Astrocyte (in vitro differentiated cells and primary cell): ENCODE data around the gene UACA. TPM values are rescaled to one million over a fixed set of nuclear protein-coding genes. Genes with fewer than 3 reads are reported as not detected.

Experiments used
- DNase-seq: peaks from one replicate; pipeline ENCODE4 v3.0.0-alpha.2; 2010; ENCODE audit warnings: low read depth
- FAIRE-seq: peaks from 2 replicates; lab custom pipeline; 2011; peaks lifted over from hg19 to GRCh38; lab: Jason Lieb, UNC
- H2AFZ ChIP-seq: 2 replicates; pipeline ENCODE4 v1.6.0; 2012; ENCODE audit warnings: low read depth, low read length, inconsistent platforms
- H3K27ac ChIP-seq: 2 replicates; pipeline ENCODE4 v1.5.1; 2011; ENCODE audit warnings: low read depth, low read length, inconsistent platforms
- H3K27me3 ChIP-seq: 2 replicates; pipeline ENCODE4 v1.6.0; 2011; ENCODE audit warnings: low read length, inconsistent platforms; ENCODE audit not compliant: insufficient read depth
- H3K36me3 ChIP-seq: 2 replicates; pipeline ENCODE4 v1.5.1; 2011; ENCODE audit warnings: low read length, inconsistent platforms; ENCODE audit not compliant: insufficient read depth
- H3K4me1 ChIP-seq: 2 replicates; pipeline ENCODE4 v1.5.1; 2011; ENCODE audit warnings: low read length, inconsistent platforms; ENCODE audit not compliant: insufficient read depth
- H3K4me2 ChIP-seq: 2 replicates; pipeline ENCODE4 v1.6.0; 2012; ENCODE audit warnings: low read length, inconsistent platforms
- H3K4me3 ChIP-seq: 2 replicates; pipeline ENCODE4 v1.5.1; 2011; ENCODE audit warnings: low read depth, mild to moderate bottlenecking, low read length, inconsistent platforms; ENCODE audit not compliant: insufficient read depth
- H3K79me2 ChIP-seq: 2 replicates; pipeline ENCODE4 v1.6.0; 2012; ENCODE audit warnings: mild to moderate bottlenecking, low read length, inconsistent platforms; ENCODE audit not compliant: insufficient read depth
- H3K9ac ChIP-seq: 2 replicates; pipeline ENCODE4 v1.6.0; 2012; ENCODE audit warnings: mild to moderate bottlenecking, low read length, inconsistent platforms
- H3K9me3 ChIP-seq: 2 replicates; pipeline ENCODE4 v1.5.1; 2012; ENCODE audit warnings: low read depth, mild to moderate bottlenecking, low read length, inconsistent platforms; ENCODE audit not compliant: insufficient read depth
- H4K20me1 ChIP-seq: 2 replicates; pipeline ENCODE4 v1.6.0; 2012; ENCODE audit warnings: low read length, inconsistent platforms; ENCODE audit not compliant: insufficient read depth
- H3K27ac Mint-ChIP-seq: one replicate; pipeline ENCODE4 v1.8.0; 2021; ENCODE audit warnings: mild to moderate bottlenecking, mixed read lengths; ENCODE audit not compliant: unreplicated experiment
- H3K27me3 Mint-ChIP-seq: one replicate; pipeline ENCODE4 v1.8.0; 2021; ENCODE audit warnings: low read depth, mixed read lengths; ENCODE audit not compliant: unreplicated experiment
- H3K36me3 Mint-ChIP-seq: one replicate; pipeline ENCODE4 v1.8.0; 2021; ENCODE audit warnings: low read depth, mixed read lengths; ENCODE audit not compliant: unreplicated experiment
- H3K4me1 Mint-ChIP-seq: one replicate; pipeline ENCODE4 v1.8.0; 2021; ENCODE audit warnings: low read depth, mixed read lengths; ENCODE audit not compliant: unreplicated experiment
- H3K4me3 Mint-ChIP-seq: one replicate; pipeline ENCODE4 v1.8.0; 2021; ENCODE audit warnings: mild to moderate bottlenecking, moderate library complexity, mixed read lengths; ENCODE audit not compliant: unreplicated experiment
- H3K9me3 Mint-ChIP-seq: one replicate; pipeline ENCODE4 v1.8.0; 2021; ENCODE audit warnings: mild to moderate bottlenecking, mixed read lengths; ENCODE audit not compliant: unreplicated experiment
- CTCF ChIP-seq: IDR thresholded peaks from 2 replicates; pipeline ENCODE4 v1.5.1; 2011; ENCODE audit warnings: low read depth, mild to moderate bottlenecking, inconsistent platforms, low read length, moderate library complexity; ENCODE audit not compliant: insufficient read depth
- EZH2 ChIP-seq: IDR thresholded peaks from 2 replicates; pipeline ENCODE4 v1.6.1; 2012; ENCODE audit warnings: mild to moderate bottlenecking, low read length, inconsistent platforms; ENCODE audit not compliant: insufficient read depth
- total RNA-seq: library from RNA; stranded (reverse); gene quantifications from 2 replicates; pipeline ENCODE4 v1.2.1, GENCODE V29; 2021

Gene UACA
- total RNA-seq, 1 donor from 2014 or later, result 168 TPM

DNA sequence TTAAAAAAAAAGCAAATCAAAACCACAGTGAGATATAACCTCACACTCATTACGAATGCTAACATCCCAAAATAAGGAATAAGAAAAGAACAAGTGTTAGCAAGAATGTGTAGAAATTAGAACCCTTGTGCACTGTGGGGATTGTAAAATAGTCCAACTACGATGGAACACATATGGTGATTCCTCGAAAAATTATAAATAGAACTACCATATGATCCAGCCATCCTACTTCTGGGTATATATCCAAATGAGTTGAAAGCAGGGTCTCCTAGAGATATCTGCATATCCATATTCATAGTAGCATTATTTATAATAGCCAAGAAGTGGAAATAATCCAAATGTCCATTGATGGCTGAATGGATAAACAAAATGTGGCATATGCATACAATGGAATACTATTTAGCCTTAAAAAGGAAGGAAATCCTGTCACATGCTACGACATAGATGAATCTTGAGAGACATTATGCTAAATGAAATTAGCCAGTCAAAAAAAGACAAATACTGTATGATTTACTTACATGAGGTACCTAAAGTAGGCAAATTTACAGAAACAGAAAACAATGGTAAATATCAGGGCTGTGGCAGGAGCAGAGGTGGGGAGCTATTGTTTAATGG is 55.6 kb downstream of the UACA start:
- Mint-ChIP-seq H3K27me3 (no peaks in the 10 kb centered on the region), H3K4me3 (no peak overlapping the region), H3K4me1 (peaks cover 55% of the 10 kb centered on the region), H3K9me3 (no peaks in the 10 kb centered on the region), H3K27ac (no peak overlapping the region), H3K36me3 (peaks cover 4% of the 10 kb centered on the region)
- H3K79me2 ChIP-seq, result peaks cover 99% of the 10 kb centered on the region
- no peaks in the 10 kb centered on the region for H3K27me3 ChIP-seq
- H4K20me1 ChIP-seq, result peaks cover 13% of the 10 kb centered on the region
- no peak overlapping the region for H3K4me3 ChIP-seq
- peaks cover 3% of the 10 kb centered on the region for H3K36me3 ChIP-seq
- H2AFZ ChIP-seq, result no peak overlapping the region
- no peak for TF ChIP-seq EZH2
- TF ChIP-seq CTCF, result no peak
- peak; percentile 23 for FAIRE-seq
- no peak overlapping the region for H3K9ac ChIP-seq
- H3K4me1 ChIP-seq, result peaks cover 20% of the 10 kb centered on the region
- H3K27ac ChIP-seq, result no peak overlapping the region
- no peak for DNase-seq
- H3K9me3 ChIP-seq, result no peaks in the 10 kb centered on the region
- H3K4me2 ChIP-seq, result no peak overlapping the region

DNA sequence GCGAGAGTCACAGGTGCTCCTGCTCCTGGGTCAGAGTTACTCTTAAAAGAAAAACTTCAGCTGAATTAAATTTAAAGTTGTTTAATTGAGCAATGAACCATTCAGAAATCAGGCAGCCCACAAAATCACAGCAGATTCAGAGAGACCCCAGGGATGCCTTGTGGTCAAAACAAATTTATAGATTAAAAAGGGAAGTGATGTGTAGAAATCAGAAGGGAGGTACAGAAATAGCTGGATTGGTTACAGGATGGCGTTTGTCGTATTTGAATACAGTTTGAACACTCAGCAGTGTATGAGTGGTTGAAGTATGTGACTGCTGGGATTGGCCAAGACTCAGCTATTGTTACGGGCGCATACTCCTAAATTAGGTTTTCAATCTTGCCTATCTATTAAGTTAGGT is 58.6 kb downstream of the UACA start:
- FAIRE-seq, result no peak

More for the DNA sequence above, 58.6 kb downstream of the UACA start:
- Mint-ChIP-seq H3K27me3 (no peaks in the 10 kb centered on the region), H3K4me3 (no peak overlapping the region), H3K27ac (no peak overlapping the region), H3K4me1 (peaks cover 55% of the 10 kb centered on the region), H3K36me3 (peaks cover 4% of the 10 kb centered on the region), H3K9me3 (no peaks in the 10 kb centered on the region)
- H3K27ac ChIP-seq, result no peak overlapping the region
- H3K4me2 ChIP-seq, result no peak overlapping the region
- H3K9me3 ChIP-seq, result no peaks in the 10 kb centered on the region
- no peak overlapping the region for H3K4me3 ChIP-seq
- H3K9ac ChIP-seq, result no peak overlapping the region
- peaks cover 41% of the 10 kb centered on the region for H3K4me1 ChIP-seq
- DNase-seq, result no peak
- peaks cover 3% of the 10 kb centered on the region for H3K36me3 ChIP-seq
- no peak overlapping the region for H2AFZ ChIP-seq
- TF ChIP-seq CTCF (no peak), EZH2 (no peak)
- peaks cover 3% of the 10 kb centered on the region for H4K20me1 ChIP-seq
- no peaks in the 10 kb centered on the region for H3K27me3 ChIP-seq
- peaks cover 90% of the 10 kb centered on the region for H3K79me2 ChIP-seq
